Gastrocnemius medialis (tissue), 4 donors: ENCODE measurements around the gene SLC35B2. TPM values are rescaled to one million over a fixed set of nuclear protein-coding genes. Genes with fewer than 3 reads are reported as not detected.
A peak's percentile ranks its signal among the peaks of the same experiment; 100 is the strongest.

ENCODE experiments used
- ATAC-seq, 2 donors: fragments of 150-250 bp; one replicate each; pipeline ENCODE4 v1.9.1; 2016
- DNase-seq, 2 donors: peaks; one replicate each; pipeline ENCODE4 v3.0.0-alpha.2; 2019
- H3K27ac ChIP-seq, 4 donors: fragments of 200-600 bp; sonication (generic); 1 replicate in 1 of 4; 2 replicates in 3 of 4; pipeline ENCODE4 v1.5.1; 2016 to 2018; ENCODE audit warnings: mild to moderate bottlenecking in 2 of 4, moderate library complexity in 1 of 4
- H3K27me3 ChIP-seq, 3 donors: fragments of 200-600 bp; sonication (generic) in 2 of 3; 1 replicate in 1 of 3; 2 replicates in 2 of 3; pipeline versions ENCODE4 v1.5.1 to v1.6.0; 2016 to 2019; ENCODE audit warnings: mild to moderate bottlenecking in 1 of 3, moderate library complexity in 1 of 3
- H3K36me3 ChIP-seq, 2 donors: fragments of 200-600 bp; sonication (generic) in 1 of 2; one replicate each; pipeline ENCODE4 v1.5.1; 2017 to 2018
- H3K4me1 ChIP-seq, 2 donors: fragments of 200-600 bp; sonication (generic) in 1 of 2; one replicate each; pipeline ENCODE4 v1.5.1; 2016 to 2017; ENCODE audit warnings: mild to moderate bottlenecking in 2 of 2
- H3K4me3 ChIP-seq, 4 donors: fragments of 200-600 bp; sonication (generic) in 3 of 4; 1 replicate in 1 of 4; 2 replicates in 3 of 4; pipeline ENCODE4 v1.5.1; 2016 to 2019; ENCODE audit warnings: mild to moderate bottlenecking in 2 of 4
- H3K9me3 ChIP-seq, 3 donors: fragments of 200-600 bp; sonication (generic) in 2 of 3; 1 replicate in 1 of 3; 2 replicates in 2 of 3; pipeline ENCODE4 v1.5.1; 2016 to 2019
- POLR2A ChIP-seq, 2 donors: fragments of 450-650 bp; IDR thresholded peaks; one replicate each; pipeline ENCODE4 v1.6.1; 2017; ENCODE audit warnings: antibody characterized with exemption in 2 of 2, mild to moderate bottlenecking in 2 of 2, moderate library complexity in 2 of 2
- in situ Hi-C, 4 donors: fragments of 200-750 bp; cut with MboI; loops; one replicate each; pipeline versions ENCODE4 v1.15.0 to v1.8.0; 2017; ENCODE audit warnings: low sequenced_read_pairs in 4 of 4
- intact Hi-C: fragments of 100-400 bp; cut with DNase I; formaldehyde crosslinking; loops from one replicate; pipeline ENCODE4 v1.15.1; 2023; ENCODE audit warnings: low total_unique reads
- total RNA-seq, 4 donors: library from RNA; depleted of rRNA; stranded (reverse); fragments of >200 nt; gene quantifications; one replicate each; pipeline versions ENCODE4 v1.1.0 to v1.2.3, GENCODE V29; 2016
- TF ChIP-seq, protein P1 (sequence below), 5 experiments: fragments of 450-650 bp in 3 of 5; fragments of 200-600 bp in 2 of 5; sonication (generic) in 2 of 5; IDR thresholded peaks in 4 of 5; conservative IDR thresholded peaks in 1 of 5; 1 replicate in 4 of 5; 2 replicates in 1 of 5; pipeline ENCODE4 v1.5.1; 2016 to 2019; ENCODE audit warnings: antibody characterized with exemption in 5 of 5, mild to moderate bottlenecking in 3 of 5, moderate library complexity in 3 of 5

SLC35B2 gene
- total RNA-seq, 4 donors from 2014 or later: 14.9 to 35.9 (median 21.4) TPM

DNA sequence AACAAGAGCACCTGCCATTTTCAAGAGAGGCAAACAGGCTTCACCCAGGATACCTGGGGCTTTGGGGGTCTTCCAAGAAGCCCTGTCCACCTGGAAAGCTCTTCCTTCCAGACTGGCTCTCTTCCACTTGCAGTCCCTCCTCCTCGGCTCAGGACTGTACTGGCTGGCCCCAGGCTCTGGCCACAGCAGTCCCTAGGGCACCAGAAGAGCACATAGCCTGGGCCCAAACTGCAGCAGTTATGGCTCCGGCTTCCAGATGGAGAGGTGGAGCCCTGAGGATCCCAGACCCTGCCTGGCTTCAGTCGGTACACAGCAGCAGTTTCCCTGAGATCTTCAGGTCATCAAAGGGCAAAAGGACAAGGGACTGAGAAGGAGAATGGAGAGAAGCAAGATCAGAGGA is 1.6 kb upstream of the SLC35B2 start:
- in situ Hi-C loops: no loop called here
- H3K36me3 ChIP-seq: peaks cover 1 to 18% of the 10 kb centered on the region in 2 donors
- no peak for ATAC-seq
- H3K4me1 ChIP-seq: peaks cover 20 to 22% of the 10 kb centered on the region in 2 donors
- DNase-seq: no peak
- TF ChIP-seq POLR2A (IDR thresholded peaks at IDR 0.05): no peak
- TF ChIP-seq, protein P1, sequence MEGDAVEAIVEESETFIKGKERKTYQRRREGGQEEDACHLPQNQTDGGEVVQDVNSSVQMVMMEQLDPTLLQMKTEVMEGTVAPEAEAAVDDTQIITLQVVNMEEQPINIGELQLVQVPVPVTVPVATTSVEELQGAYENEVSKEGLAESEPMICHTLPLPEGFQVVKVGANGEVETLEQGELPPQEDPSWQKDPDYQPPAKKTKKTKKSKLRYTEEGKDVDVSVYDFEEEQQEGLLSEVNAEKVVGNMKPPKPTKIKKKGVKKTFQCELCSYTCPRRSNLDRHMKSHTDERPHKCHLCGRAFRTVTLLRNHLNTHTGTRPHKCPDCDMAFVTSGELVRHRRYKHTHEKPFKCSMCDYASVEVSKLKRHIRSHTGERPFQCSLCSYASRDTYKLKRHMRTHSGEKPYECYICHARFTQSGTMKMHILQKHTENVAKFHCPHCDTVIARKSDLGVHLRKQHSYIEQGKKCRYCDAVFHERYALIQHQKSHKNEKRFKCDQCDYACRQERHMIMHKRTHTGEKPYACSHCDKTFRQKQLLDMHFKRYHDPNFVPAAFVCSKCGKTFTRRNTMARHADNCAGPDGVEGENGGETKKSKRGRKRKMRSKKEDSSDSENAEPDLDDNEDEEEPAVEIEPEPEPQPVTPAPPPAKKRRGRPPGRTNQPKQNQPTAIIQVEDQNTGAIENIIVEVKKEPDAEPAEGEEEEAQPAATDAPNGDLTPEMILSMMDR (IDR thresholded peaks at IDR 0.05 in 4 of 5, conservative IDR thresholded peaks at IDR 0.05 in 1 of 5): no peak
- H3K9me3 ChIP-seq: no peaks in the 10 kb centered on the region
- no peaks in the 10 kb centered on the region for H3K27me3 ChIP-seq
- intact Hi-C loops: no loop called here
- no peak overlapping the region for H3K4me3 ChIP-seq
- H3K27ac ChIP-seq: no peak overlapping the region

DNA sequence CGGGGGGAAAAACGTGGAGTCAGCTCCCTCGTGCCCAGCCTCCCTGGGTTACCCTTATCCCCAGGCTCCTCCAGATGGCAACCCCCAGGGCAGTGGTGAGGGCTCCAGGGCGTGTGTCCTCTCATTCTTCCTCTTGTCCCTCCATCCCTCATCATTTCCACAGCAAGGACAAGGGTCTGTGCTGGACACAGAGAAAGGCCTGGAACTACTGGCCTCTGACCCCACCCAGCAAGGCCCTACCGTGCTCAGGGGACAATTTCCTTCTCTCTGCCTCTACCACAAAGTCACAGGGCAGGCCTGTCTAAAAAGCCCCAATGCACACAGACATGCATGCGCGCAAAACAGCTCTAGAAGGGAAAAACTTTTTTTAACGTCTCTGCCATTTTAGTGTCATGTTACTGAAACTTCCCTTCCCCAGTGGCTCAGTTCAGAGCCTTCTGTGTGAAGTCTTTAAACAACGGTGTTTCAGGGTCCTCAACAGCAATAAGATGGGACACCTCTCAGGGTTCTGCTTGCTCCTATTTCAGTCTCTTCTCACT is 1.1 kb upstream of the SLC35B2 start:
- no peak overlapping the region for H3K4me3 ChIP-seq
- in situ Hi-C loops (no loop called here), intact Hi-C loops (no loop called here)
- H3K27me3 ChIP-seq: no peaks in the 10 kb centered on the region
- H3K27ac ChIP-seq: peak overlapping the region in 2 of 4 donors; percentile 91 to 97
- H3K9me3 ChIP-seq: no peaks in the 10 kb centered on the region
- DNase-seq (no peak), ATAC-seq (no peak)
- no peak for TF ChIP-seq POLR2A (IDR thresholded peaks at IDR 0.05)
- TF ChIP-seq, protein P1 (IDR thresholded peaks at IDR 0.05 in 4 of 5, conservative IDR thresholded peaks at IDR 0.05 in 1 of 5): no peak
- H3K4me1 ChIP-seq: peaks cover 15 to 17% of the 10 kb centered on the region in 2 donors
- peaks cover 2 to 23% of the 10 kb centered on the region in 2 donors for H3K36me3 ChIP-seq

DNA sequence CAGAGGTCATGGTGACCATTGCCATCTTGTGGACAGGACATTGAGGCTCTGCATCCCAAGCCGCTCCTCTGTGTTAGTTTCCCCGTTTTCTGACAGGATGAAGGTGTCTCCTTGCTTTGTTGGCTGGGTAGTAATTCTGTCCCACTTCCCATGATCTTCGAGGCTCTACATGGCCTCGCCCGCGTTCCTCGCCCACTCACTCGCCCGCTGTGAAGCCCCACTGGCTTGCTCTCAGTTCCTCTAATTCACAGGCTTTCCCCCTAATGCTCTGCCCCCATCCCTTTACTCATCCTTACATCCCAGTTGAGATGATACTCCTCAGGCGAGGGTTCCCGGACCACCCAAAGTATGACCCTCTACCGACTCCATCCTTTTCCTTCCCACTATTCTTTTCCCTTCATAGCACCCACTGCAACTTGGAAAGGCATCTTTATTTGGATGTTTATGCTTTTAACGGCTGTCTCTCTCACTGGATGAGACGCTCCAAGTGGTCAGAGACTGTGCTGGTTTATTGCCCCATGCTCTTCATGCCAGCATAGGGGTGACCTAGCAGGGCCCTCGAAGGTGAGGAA is 511 bp upstream of the SLC35B2 start:
- peaks cover 2 to 29% of the 10 kb centered on the region in 2 donors for H3K36me3 ChIP-seq
- no peak for ATAC-seq
- intact Hi-C loops: loop anchor here (1.0 kb wide), 2 partner anchors 24 to 86 kb away; no protein-coding TSS in a partner anchor

DNA sequence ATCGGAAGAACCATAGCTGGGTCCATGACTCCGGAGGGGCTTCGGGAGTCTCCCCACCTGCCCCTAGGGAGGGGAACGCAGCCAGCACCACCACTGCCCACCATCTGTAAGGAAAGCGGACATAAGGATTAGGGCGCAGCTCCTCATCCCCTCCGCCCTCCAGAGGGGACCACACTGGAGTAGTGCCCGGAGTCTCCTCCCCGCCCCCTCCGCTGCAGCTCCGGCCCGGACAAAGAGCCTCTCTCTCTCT is 628 bp downstream of the SLC35B2 start:
- H3K27me3 ChIP-seq: no peaks in the 10 kb centered on the region
- peaks cover 2 to 40% of the 10 kb centered on the region in 2 donors for H3K36me3 ChIP-seq
- H3K4me3 ChIP-seq: peak overlapping the region; percentile 77 to 99 (median 88)
- DNase-seq: no peak
- ATAC-seq: no peak
- peaks cover 8 to 12% of the 10 kb centered on the region in 2 donors for H3K4me1 ChIP-seq
- H3K9me3 ChIP-seq: no peaks in the 10 kb centered on the region
- intact Hi-C loops (loop anchor here (1.0 kb wide), 3 partner anchors 8 to 84 kb away; no protein-coding TSS in a partner anchor), in situ Hi-C loops (no loop called here)
- H3K27ac ChIP-seq: peak overlapping the region; percentile 87 to 97 (median 92)
- TF ChIP-seq POLR2A (IDR thresholded peaks at IDR 0.05): no peak
- TF ChIP-seq, protein P1 (IDR thresholded peaks at IDR 0.05 in 4 of 5, conservative IDR thresholded peaks at IDR 0.05 in 1 of 5): no peak

More for the DNA sequence above, 511 bp upstream of the SLC35B2 start:
- Histone ChIP-seq H3K9me3 (no peaks in the 10 kb centered on the region), H3K4me3 (peak overlapping the region; percentile 77 to 99 (median 88)), H3K4me1 (peaks cover 9 to 12% of the 10 kb centered on the region in 2 donors), H3K27me3 (no peaks in the 10 kb centered on the region), H3K27ac (peak overlapping the region; percentile 87 to 97 (median 92))
- TF ChIP-seq POLR2A (IDR thresholded peaks at IDR 0.05): no peak
- TF ChIP-seq, protein P1 (IDR thresholded peaks at IDR 0.05 in 4 of 5, conservative IDR thresholded peaks at IDR 0.05 in 1 of 5): peak in 1 of 5 experiments; percentile 6
- in situ Hi-C loops: no loop called here
- no peak for DNase-seq
